Endometrial microvascular endothelial cells (primary cell): ENCODE measurements around the gene USP17L30. TPM values are rescaled to one million over a fixed set of nuclear protein-coding genes. Genes with fewer than 3 reads are reported as not detected.

Source experiments
- total RNA-seq: library from RNA; depleted of rRNA; stranded (reverse); fragments of >200 nt; gene quantifications from one replicate; pipeline ENCODE4 v1.2.3, GENCODE V29; 2015; ENCODE audit errors: inconsistent ontology term

Gene USP17L30
- total RNA-seq, 1 donor from 2014 or later = not detected

Other genes with a start within 250 kb of the USP17L30 start
- not detected for gene FAM90A26, start 192.7 kb upstream of the USP17L30 start, total RNA-seq
- gene USP17L10, start 152.5 kb upstream of the USP17L30 start, total RNA-seq = not detected
- not detected for gene USP17L11, start 147.7 kb upstream of the USP17L30 start, total RNA-seq
- gene USP17L12, start 143.0 kb upstream of the USP17L30 start, total RNA-seq = not detected
- gene USP17L13, start 138.2 kb upstream of the USP17L30 start, total RNA-seq = not detected
- not detected for gene USP17L15, start 128.7 kb upstream of the USP17L30 start, total RNA-seq
- gene USP17L17, start 119.2 kb upstream of the USP17L30 start, total RNA-seq = not detected
- not detected for gene USP17L18, start 114.5 kb upstream of the USP17L30 start, total RNA-seq
- not detected for gene USP17L19, start 109.8 kb upstream of the USP17L30 start, total RNA-seq
- gene USP17L20, start 105.0 kb upstream of the USP17L30 start, total RNA-seq = not detected
- gene USP17L21, start 100.3 kb upstream of the USP17L30 start, total RNA-seq = not detected
- not detected for gene USP17L22, start 95.5 kb upstream of the USP17L30 start, total RNA-seq
- gene USP17L24, start 38.0 kb upstream of the USP17L30 start, total RNA-seq = not detected
- gene USP17L25, start 33.2 kb upstream of the USP17L30 start, total RNA-seq = not detected
- not detected for gene USP17L26, start 28.5 kb upstream of the USP17L30 start, total RNA-seq
- not detected for gene USP17L5, start 23.7 kb upstream of the USP17L30 start, total RNA-seq
- not detected for gene USP17L27, start 19.0 kb upstream of the USP17L30 start, total RNA-seq
- gene USP17L28, start 14.2 kb upstream of the USP17L30 start, total RNA-seq = not detected
- not detected for gene USP17L29, start 9.5 kb upstream of the USP17L30 start, total RNA-seq
- gene DEFB131A, start 81.3 kb downstream of the USP17L30 start, total RNA-seq = not detected